ENCODE data around the gene HIVEP1.

DNA sequence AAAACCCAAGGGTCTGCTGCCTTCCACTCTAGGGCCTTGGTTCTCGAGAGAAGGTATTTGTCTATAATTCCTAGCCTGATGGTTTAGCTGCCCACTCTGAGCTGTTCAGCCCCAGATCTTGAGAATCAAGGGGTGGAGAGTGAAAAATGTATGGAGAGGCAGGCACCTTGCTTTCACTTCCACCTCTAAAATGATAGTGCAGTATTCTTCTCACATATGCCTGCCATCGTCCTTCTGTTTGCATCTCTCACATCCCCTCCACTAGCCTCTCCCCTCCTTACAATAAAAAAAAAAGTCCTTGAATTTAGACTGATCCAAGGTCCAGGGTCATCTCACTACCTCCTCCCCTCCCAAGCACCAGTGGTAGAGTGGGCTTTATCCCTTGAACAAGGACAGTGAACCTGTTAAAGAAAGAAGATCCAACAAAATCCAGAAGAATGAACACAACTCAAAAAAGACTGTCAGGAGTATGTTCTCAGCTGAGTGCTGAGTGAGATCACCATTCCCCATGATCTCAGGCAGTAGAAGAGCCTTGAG lies 104.2 kb downstream of the HIVEP1 start:
- TF ChIP-seq CTCF (IDR thresholded peaks at IDR 0.05): no peak
- TF ChIP-seq REST (IDR thresholded peaks at IDR 0.05; ENCODE audit: low read depth, low read length): no peak
- TF ChIP-seq CHD2 (IDR thresholded peaks at IDR 0.05; ENCODE audit: low read length, partially characterized antibody): no peak

Measured in SK-N-SH (cell line).